MG63 (cell line): Measurements from ENCODE around the gene GAD1. TPM values are rescaled to one million over a fixed set of nuclear protein-coding genes. Genes with fewer than 3 reads are reported as not detected.

ENCODE experiments used
- DNase-seq: peaks from one replicate; pipeline ENCODE4 v3.0.0-alpha.2; 2020
- H3K27me3 ChIP-seq: fragments of 250-450 bp; sonication (Bioruptor Pico); 2 replicates; pipeline ENCODE4 v1.5.1; 2020; ENCODE audit warnings: mild to moderate bottlenecking, moderate library complexity
- H3K36me3 ChIP-seq: fragments of 250-450 bp; sonication (Bioruptor Pico); 2 replicates; pipeline ENCODE4 v1.5.1; 2020; ENCODE audit warnings: mild to moderate bottlenecking, moderate library complexity
- H3K4me3 ChIP-seq: fragments of 250-450 bp; sonication (Bioruptor Pico); 2 replicates; pipeline ENCODE4 v1.5.1; 2020; ENCODE audit warnings: mild to moderate bottlenecking, moderate library complexity
- H3K9me3 ChIP-seq: fragments of 250-450 bp; sonication (Bioruptor Pico); 2 replicates; pipeline ENCODE4 v1.5.1; 2020; ENCODE audit warnings: mild to moderate bottlenecking, moderate library complexity
- total RNA-seq: library from RNA; depleted of rRNA; stranded (reverse); fragments of >200 nt; shearing (Covaris generic); gene quantifications from 2 replicates; pipeline ENCODE4 v1.2.3, GENCODE V29; 2014; ENCODE audit warnings: low replicate concordance; rRNA removed

The GAD1 gene
- 3.2 TPM in 1 of 2 replicates, not detected in the other for total RNA-seq

DNA sequence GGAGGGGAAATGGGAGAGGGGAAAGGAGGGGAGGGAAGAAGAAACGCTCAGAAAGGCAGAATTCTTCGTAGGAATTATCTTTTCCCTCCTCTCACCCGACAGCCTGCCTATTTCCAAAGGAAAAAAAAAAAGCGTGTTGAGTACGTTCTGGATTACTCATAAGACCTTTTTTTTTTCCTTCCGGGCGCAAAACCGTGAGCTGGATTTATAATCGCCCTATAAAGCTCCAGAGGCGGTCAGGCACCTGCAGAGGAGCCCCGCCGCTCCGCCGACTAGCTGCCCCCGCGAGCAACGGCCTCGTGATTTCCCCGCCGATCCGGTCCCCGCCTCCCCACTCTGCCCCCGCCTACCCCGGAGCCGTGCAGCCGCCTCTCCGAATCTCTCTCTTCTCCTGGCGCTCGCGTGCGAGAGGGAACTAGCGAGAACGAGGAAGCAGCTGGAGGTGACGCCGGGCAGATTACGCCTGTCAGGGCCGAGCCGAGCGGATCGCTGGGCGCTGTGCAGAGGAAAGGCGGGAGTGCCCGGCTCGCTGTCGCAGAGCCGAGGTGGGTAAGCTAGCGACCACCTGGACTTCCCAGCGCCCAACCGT, at the start of gene GAD1:
GAD1 (plus strand) TSS at position 384 of the 589 bp plus-strand sequence. CDS start 1,705 bp downstream, outside the sequence.
- H3K4me3 ChIP-seq, result peak within 1 kb of the TSS; percentile 49
- peak; percentile 83 for DNase-seq
- no peaks in the 10 kb centered on the region for H3K9me3 ChIP-seq
- peaks cover 46% of the 10 kb centered on the region for H3K27me3 ChIP-seq
- H3K36me3 ChIP-seq, result no peaks in the 10 kb centered on the region

DNA sequence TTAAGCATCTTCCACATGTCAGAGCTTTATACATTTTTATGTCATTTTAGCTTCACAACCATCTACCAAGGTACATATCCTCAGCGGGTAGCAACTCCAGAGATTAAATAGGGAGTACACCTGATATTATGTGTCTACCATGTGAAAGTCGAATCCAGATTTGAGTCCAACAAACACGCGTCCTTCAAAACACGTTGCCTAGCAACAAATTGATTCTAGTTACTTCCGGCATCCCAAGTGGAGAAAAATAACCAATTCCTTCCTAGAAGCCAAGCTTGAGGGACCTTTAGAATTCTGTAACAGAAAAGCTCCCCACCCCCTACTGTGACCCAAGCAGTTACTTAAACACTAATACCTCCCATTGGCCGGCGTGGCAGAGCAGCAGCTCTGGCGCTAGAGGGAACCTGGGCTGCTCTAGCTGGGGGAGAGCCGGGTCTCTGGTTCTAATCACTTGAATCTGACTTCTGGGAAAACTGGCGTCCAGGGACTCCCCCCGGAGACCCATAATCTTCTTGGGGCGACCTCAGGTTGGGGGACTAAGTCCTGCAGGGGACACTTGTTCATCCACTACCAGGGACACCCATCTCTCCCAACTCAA, 46.6 kb upstream of the GAD1 start, which contains the start of gene ERICH2:
ERICH2 (plus strand) TSS at position 371 of the 598 bp plus-strand sequence. CDS start 304 bp downstream, outside the sequence.
- Histone ChIP-seq H3K36me3 (no peaks in the 10 kb centered on the region), H3K27me3 (peaks cover 5% of the 10 kb centered on the region; the same call in 1 of the 2 replicates), H3K9me3 (no peaks in the 10 kb centered on the region), H3K4me3 (peak within 1 kb of the TSS; percentile 78)
- DNase-seq, result peak; percentile 65

DNA sequence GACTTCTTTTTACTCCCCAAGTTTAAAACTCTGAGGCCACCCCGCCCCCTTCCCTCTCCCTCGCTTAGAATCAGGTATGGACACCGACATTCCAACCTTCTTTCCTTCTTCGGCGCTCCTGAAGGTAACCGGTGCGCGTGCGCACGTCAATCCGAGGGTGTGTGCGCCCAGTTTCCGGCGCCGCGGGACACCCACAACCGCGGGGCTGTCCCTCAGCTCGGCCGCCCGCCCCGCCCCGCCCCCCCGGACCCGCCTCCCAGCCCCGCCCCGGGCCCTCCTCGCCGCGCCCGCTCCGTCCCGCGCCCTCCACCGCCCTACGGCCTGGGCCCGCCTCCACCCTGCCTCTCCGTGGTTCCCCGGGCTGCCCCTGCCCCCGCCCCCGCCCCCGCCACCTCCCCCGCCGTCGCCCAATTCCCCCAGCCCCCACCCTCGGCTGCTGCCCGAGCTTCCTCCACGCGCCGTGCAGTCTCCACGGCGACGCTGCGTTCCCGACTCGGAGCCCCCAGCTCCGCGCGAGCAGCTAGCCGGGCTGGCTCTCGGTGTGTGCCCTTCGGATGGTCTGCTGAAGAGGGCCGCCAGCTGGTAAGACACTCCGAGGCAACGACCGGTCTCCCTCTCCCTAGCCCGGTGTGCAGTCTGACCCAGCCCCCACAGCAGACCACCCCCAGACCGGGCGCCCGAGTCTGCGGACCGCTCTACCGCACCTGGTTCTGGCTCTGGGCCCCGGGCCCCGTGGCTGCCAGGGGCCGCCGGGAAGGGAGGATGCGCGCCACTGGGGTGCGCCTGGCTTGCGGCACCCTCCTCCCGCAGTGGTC, 45.9 kb upstream of the GAD1 start:
- Histone ChIP-seq H3K4me3 (peak overlapping the region; percentile 78), H3K36me3 (no peaks in the 10 kb centered on the region)
- peak; percentile 77 for DNase-seq

DNA sequence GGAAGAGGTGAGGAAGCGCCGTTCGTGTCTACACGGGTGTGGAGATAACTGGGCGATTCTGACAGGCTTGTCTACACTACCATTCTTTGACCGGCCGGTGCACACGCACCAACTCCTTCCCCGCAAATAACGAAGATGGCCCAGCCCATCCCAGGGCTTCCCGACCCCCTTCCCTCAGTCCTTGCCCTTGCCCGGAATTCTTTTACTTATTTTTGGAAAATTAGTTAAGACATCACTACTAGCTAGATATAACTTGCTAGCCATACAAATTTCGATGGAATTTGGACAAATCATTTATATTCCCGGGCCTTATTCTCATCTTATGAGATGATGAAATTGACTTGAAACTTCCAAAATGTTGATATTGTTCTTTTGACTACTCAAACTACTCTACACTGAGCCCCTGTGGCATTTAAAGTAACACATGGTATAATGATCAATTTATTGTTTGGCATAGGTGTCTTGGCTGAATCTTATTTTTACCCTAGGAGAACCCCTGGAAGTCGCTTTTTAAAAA, 45.2 kb upstream of the GAD1 start:
- no peak for DNase-seq
- H3K9me3 ChIP-seq, result no peaks in the 10 kb centered on the region
- peaks cover 5% of the 10 kb centered on the region; the same call in 1 of the 2 replicates for H3K27me3 ChIP-seq
- peak overlapping the region; percentile 56 for H3K4me3 ChIP-seq
- no peaks in the 10 kb centered on the region for H3K36me3 ChIP-seq

More for the DNA sequence above, 45.9 kb upstream of the GAD1 start:
- Histone ChIP-seq H3K27me3 (peaks cover 5% of the 10 kb centered on the region; the same call in 1 of the 2 replicates), H3K9me3 (no peaks in the 10 kb centered on the region)

DNA sequence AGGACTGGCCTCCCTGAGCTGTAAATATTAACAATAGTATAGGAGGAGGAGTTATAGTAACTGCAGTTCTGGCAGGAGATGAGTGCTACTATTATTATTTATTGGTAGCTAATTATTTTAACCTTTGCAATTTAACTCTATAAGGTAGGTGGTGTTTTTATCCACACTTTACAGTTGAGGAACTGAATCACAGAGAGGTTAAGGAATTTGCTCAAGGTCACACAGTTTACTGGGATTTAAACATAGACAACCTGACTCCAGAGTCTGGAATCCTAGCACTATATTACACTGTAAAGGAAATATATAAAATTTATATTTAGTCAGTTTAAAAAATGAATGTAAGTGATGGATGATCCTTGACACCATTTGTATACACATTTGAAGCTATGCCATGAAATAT, 44.4 kb upstream of the GAD1 start:
- DNase-seq, result no peak
- Histone ChIP-seq H3K4me3 (no peak overlapping the region), H3K27me3 (peaks cover 5% of the 10 kb centered on the region; the same call in 1 of the 2 replicates), H3K9me3 (no peaks in the 10 kb centered on the region), H3K36me3 (no peaks in the 10 kb centered on the region)

DNA sequence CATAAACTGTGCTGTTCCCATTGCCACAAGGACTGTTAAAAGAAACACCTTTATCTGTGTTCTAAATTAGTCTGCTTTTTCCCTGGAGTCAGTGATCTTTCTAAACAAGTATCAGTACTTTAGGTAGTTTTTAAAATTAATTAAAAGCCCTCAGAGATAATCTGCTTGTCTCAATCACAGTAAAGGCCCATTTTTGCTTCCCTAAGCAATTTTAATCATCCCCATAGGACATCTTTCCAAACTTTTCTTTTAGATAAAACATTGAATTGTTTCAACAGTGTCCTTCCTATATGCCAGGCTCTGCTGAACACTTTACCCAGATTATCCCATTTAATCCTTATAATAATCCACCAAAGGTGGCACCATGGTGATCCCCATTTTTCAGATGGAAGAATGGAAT, 42.6 kb upstream of the GAD1 start:
- H3K9me3 ChIP-seq, result no peaks in the 10 kb centered on the region
- DNase-seq, result no peak
- H3K27me3 ChIP-seq, result peaks cover 5% of the 10 kb centered on the region; the same call in 1 of the 2 replicates
- no peaks in the 10 kb centered on the region for H3K36me3 ChIP-seq
- no peak overlapping the region for H3K4me3 ChIP-seq

DNA sequence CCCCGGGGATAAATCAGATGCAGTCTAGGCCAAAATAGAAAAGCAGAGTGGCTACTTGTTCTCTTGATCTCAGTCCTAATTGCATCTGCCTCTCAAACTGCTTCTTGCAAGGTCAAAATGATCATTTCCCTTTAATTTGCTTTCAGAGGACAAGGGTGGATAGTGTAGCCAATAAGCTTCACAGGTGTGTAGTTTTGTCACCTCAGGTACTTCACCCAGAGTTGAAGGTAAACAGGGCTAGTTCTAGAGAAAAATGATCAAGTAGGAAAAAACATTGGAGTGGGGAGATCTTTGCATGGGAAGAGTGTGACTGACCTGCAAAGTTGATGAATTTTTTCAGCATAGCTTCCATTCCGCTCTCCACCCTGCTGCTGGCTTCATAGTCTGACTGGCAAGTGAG, 37.8 kb upstream of the GAD1 start:
- no peak for DNase-seq
- Histone ChIP-seq H3K4me3 (no peak overlapping the region), H3K9me3 (no peaks in the 10 kb centered on the region), H3K36me3 (no peaks in the 10 kb centered on the region), H3K27me3 (no peaks in the 10 kb centered on the region)

DNA sequence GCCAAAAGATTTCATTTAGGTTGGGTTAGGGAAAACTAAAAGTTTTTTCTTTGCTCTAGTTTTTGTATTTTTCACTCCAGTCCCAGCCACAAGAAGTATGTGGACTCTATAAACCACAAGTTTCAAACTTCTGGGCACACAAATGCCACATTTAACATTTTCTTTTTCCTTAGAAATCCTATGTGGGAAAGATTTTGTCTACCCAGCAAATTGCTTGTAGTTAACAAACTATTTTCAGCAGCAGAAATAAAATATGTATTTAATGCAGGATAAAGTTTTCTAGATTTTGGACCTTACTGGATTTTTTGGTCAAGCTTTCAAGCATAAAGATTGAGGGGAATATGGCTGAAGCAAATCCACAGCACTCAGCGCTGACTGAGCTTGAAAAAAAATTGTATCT, 37.4 kb upstream of the GAD1 start:
- no peaks in the 10 kb centered on the region for H3K36me3 ChIP-seq
- H3K27me3 ChIP-seq, result no peaks in the 10 kb centered on the region
- no peak for DNase-seq
- no peaks in the 10 kb centered on the region for H3K9me3 ChIP-seq
- no peak overlapping the region for H3K4me3 ChIP-seq

DNA sequence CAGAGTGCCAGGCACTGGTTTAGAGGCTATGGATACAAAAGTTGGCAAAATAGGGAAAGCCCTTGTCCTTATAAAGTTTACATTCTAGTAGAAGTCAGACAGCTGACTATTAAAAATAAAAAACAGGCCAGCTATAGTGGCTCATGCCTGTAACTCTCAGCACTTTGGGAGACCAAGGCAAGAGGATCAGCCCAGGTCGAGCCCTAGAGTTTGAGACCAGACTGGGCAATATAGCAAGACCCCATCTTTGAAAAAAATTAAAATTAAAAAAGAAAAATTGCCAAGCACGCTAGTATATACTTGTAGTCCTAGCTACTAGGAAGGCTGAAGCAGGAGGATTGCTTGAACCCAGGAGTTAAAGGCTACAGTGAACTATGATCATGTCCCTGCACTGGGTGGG, 34.0 kb upstream of the GAD1 start:
- no peak overlapping the region for H3K4me3 ChIP-seq
- H3K36me3 ChIP-seq, result no peaks in the 10 kb centered on the region
- DNase-seq, result no peak
- H3K9me3 ChIP-seq, result no peaks in the 10 kb centered on the region
- H3K27me3 ChIP-seq, result 0 out of 2 replicates have a peak, but pooled peaks cover 3% of the 10 kb centered on the region

DNA sequence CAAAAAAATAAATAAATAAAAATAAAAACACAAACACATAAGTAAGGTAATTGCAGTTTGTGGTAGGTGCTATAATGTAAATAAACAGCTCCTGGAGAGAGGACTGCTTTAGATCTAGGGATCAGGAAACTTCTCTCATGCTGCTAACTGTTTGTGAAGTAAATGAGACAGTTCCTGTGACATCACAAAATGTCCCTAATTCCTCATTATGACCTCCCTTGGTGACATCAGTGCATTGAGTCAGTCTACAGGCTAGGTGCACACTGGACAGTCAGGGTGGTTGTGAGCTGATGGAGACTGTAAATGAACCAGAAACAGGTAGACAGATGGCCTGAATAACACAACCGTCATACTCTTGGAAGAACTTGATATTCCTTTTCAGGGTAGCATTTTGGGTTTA, 33.1 kb upstream of the GAD1 start:
- DNase-seq, result no peak
- Histone ChIP-seq H3K36me3 (no peaks in the 10 kb centered on the region), H3K9me3 (no peaks in the 10 kb centered on the region), H3K4me3 (no peak overlapping the region), H3K27me3 (0 out of 2 replicates have a peak, but pooled peaks cover 3% of the 10 kb centered on the region)

DNA sequence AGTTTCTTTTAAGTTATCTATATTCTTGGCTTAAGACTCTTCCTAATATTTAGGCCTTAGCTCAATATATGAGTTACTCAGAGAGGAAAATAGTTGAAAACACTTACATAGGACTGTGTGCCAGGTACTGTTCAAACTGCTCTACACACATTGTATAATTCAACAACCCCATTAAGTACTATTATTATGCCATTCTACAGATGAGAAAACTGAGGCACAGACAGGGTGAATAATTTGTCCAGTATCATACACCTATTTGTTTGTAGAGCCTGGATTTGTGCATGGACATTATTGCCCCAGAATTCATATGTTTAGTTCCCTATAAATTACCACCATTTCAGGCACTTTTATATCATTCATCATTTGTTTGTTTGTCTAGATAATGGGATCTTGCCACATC, 17.7 kb upstream of the GAD1 start:
- no peaks in the 10 kb centered on the region for H3K9me3 ChIP-seq
- H3K27me3 ChIP-seq, result 0 out of 2 replicates have a peak, but pooled peaks cover 2% of the 10 kb centered on the region
- DNase-seq, result no peak
- H3K4me3 ChIP-seq, result no peak overlapping the region
- no peaks in the 10 kb centered on the region for H3K36me3 ChIP-seq

DNA sequence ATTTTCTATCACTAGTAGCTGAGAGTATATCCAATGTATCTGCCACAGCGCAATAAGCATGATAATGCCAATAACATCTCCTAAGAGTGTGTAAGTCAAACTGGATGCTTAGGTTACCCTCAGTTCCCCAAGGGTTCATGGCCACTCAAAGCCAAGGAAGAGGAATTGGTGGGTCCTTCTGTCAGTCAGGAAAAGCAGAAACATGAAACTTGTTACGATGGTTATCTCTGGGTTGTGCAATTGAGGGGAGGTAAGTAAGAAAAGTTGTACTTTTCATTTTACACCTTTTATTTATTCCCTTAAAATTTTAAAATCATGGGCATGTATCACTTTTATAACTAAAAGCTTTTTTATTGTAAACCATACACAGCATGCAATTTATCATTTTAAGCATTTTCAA, 10.1 kb upstream of the GAD1 start:
- Histone ChIP-seq H3K36me3 (no peaks in the 10 kb centered on the region), H3K9me3 (no peaks in the 10 kb centered on the region), H3K27me3 (0 out of 2 replicates have a peak, but pooled peaks cover 2% of the 10 kb centered on the region), H3K4me3 (no peak overlapping the region)
- DNase-seq, result no peak

DNA sequence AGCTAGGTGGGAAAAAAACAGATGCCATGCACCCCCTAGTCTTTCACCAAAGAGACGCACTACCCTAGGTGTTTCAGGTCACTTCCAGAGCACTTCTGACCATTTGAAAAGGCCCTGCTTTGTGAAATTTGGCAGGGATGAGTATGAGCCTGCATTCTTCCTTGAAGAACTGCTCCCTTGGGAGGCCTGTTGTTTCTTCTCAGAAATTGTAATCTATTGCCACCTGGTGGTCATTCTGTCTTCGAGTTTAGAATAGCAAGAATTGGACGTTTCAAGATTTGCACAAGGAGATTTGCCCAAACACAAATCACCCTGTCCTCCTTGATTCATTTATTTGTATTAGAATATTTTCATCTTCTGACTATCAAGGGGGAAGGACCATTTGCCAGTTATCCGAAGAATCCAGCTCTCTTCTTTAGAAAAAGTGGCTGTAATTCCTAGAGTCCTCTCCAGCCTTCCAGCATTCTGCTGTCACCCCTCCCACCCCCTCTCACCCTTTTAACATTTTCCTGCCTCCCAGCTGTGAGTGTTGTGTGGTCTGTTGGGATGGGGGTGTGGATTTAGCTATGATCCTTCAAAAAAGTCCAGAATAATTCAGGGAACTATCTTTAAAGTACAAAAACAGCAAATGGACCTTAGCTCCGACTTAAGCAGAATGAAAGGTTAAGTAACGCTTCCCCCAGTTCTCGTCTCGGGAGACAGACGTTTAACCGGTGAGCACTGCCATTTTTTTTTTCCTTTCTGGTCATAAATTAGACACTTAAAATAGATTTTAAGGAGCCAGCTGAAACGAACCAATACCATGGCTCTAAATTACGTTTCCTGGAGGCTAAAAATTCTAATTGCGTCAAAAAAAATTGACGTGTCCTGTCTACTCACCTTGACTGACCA, 3.7 kb upstream of the GAD1 start:
- Histone ChIP-seq H3K27me3 (peaks cover 34% of the 10 kb centered on the region), H3K9me3 (no peaks in the 10 kb centered on the region), H3K4me3 (no peak overlapping the region), H3K36me3 (no peaks in the 10 kb centered on the region)
- peak; percentile 39 for DNase-seq

DNA sequence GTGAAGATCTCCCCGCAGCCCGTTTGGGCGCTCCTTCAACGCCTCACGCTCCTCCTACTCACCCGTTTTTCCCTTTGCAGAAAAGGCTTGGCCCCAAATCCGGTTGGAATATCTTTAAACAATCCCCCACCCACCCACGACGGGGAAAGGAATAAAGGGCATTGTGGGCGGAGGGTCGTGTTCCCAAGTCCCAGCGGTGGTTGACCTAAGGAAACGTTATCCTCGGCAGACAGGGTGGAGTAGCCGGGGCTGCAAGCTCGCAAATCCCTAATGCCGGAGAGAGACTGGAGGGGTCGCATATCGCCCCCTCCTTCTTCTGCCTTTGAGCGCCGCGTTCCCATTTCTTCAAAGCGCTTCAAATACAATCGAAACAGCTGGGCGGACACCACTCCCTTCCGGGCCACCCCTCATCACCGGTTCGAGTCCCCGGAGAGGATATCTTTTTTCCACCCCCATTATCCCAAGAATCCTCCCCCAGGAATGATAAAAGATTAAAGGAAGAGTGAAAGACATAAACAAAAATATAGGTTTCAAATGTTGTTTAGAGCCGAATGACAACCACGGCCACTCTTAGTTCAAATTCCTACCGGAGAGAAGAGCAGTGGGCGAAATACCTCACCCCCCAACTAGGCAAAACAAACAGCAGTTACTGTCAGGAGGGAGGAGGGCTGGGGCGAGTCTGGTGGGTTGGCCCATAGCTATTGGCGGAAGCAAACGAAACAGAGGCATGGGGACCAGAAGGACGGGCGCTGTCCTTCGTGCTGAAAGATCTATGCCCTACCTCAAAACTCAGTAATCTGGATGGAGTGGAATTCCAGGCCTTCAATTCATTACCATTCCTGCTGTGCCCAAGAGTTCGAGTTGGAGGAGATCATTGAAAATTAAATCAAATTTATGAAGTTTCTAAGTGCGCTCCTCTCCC, 2.8 kb upstream of the GAD1 start:
- Histone ChIP-seq H3K27me3 (peaks cover 41% of the 10 kb centered on the region), H3K4me3 (no peak overlapping the region), H3K9me3 (no peaks in the 10 kb centered on the region), H3K36me3 (no peaks in the 10 kb centered on the region)
- peak; percentile 31 for DNase-seq

DNA sequence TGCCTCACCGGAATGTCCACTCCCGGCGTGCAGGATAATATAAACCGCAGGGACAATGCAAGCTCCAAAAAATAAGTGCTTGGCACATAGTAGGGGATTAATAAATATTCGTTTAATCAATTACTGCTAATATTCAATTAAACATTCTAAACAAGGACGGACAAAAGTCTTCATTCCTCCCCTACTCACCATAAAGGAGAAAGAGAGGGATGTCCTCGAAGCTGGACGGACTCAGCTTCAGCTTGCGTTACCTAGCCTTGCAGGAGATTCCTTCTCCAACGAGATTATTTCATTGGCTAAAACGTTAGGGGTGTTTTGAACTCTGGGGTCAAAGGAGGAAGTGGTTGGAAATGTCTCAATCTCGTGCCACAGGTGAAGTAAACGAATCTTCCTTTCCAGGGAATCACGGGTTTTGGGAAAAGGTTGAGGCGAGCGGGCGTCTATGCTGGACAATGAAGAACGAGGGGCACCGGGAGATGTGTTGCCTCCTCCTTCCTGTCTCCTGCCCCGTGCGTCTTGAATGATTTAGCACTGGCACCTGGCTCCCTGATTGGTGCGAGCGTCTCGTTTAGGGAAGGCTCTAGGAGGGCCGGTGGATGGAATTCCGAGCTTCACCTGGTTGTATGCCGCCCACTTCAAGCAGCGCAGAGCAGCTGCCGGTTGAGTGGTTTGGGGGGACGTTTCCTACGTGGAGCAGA, 2.0 kb upstream of the GAD1 start:
- Histone ChIP-seq H3K27me3 (peaks cover 44% of the 10 kb centered on the region), H3K36me3 (no peaks in the 10 kb centered on the region), H3K9me3 (no peaks in the 10 kb centered on the region), H3K4me3 (no peak overlapping the region)
- DNase-seq, result no peak
